A549 (cell line): ENCODE measurements around the gene CDH1. TPM values are rescaled to one million over a fixed set of nuclear protein-coding genes. Genes with fewer than 3 reads are reported as not detected.

Experiments used
- ATAC-seq, 2 experiments: fragments of 200-7000 bp in 1 of 2; fragments of >200 bp in 1 of 2; cut with Nextera tagmentation in 1 of 2; cut with Tn5 transposase in 1 of 2; 3 replicates each; pipeline versions ENCODE4 v1.8.0 to v1.9.1; 2018 to 2020; ENCODE audit warnings: mild to moderate bottlenecking in 1 of 2, moderate library complexity in 1 of 2
- CTCF ChIA-PET: fragments of 300-600 bp; sonication (Branson Sonifier 250); formaldehyde crosslinking; extraction: SDS; loops from one replicate; lab custom pipeline; 2021; ENCODE audit warnings: antibody characterized with exemption, inconsistent platforms; lab: Yijun Ruan, JAX
- POLR2A ChIA-PET: fragments of 350-600 bp; formaldehyde crosslinking; extraction: SDS; loops from one replicate; lab custom pipeline; 2021; ENCODE audit warnings: antibody characterized with exemption, inconsistent platforms; lab: Yijun Ruan, JAX
- DNase-seq, 2 experiments: peaks; one replicate each; pipeline versions ENCODE4 v3.0.0 to v3.0.0-alpha.2; 2011 to 2016; ENCODE audit warnings: low read depth in 1 of 2, low spot score in 1 of 2
- FAIRE-seq: peaks from 2 replicates; lab custom pipeline; 2011; peaks lifted over from hg19 to GRCh38; lab: Jason Lieb, UNC
- H3K27ac ChIP-seq, 2 experiments: fragments of >200 bp; sonication (Bioruptor Twin); formaldehyde crosslinking; 3 replicates each; pipeline ENCODE4 v1.5.1; 2016 to 2017
- H3K4me1 ChIP-seq: fragments of >200 bp; sonication (Bioruptor Twin); formaldehyde crosslinking; 3 replicates; pipeline ENCODE4 v1.6.1; 2016
- H3K4me2 ChIP-seq: fragments of >200 bp; sonication (Bioruptor Twin); formaldehyde crosslinking; 3 replicates; pipeline ENCODE4 v1.6.1; 2016
- H3K4me3 ChIP-seq: fragments of >200 bp; sonication (Bioruptor Twin); formaldehyde crosslinking; 3 replicates; pipeline ENCODE4 v1.5.1; 2016
- H3K9me3 ChIP-seq: fragments of >200 bp; sonication (Bioruptor Twin); formaldehyde crosslinking; 3 replicates; pipeline ENCODE4 v1.6.1; 2016
- BHLHE40 ChIP-seq: IDR thresholded peaks from 2 replicates; pipeline ENCODE4 v1.6.1; 2012; ENCODE audit warnings: low read depth, low read length, inconsistent platforms
- CEBPB ChIP-seq, 2 experiments: fragments of >200 bp in 1 of 2; sonication (Bioruptor Twin) in 1 of 2; formaldehyde crosslinking in 1 of 2; IDR thresholded peaks; 2 replicates each; pipeline ENCODE4 v1.6.1; 2012 to 2016
- GATA3 ChIP-seq: IDR thresholded peaks from 2 replicates; pipeline ENCODE4 v1.6.1; 2012; ENCODE audit warnings: borderline replicate concordance
- HOXA7 ChIP-seq: fragments of 250-450 bp; sonication (Bioruptor Pico); IDR thresholded peaks from 2 replicates; pipeline ENCODE4 v1.5.0; 2020; ENCODE audit warnings: mild to moderate bottlenecking, moderate library complexity
- JUNB ChIP-seq: fragments of >200 bp; sonication (Bioruptor Twin); formaldehyde crosslinking; IDR thresholded peaks from 2 replicates; pipeline ENCODE4 v1.6.1; 2016
- KDM5A ChIP-seq: fragments of 200-600 bp; sonication (generic); IDR thresholded peaks from 2 replicates; pipeline ENCODE4 v1.6.1; 2016; ENCODE audit warnings: antibody characterized with exemption, mild to moderate bottlenecking
- MYC ChIP-seq: IDR thresholded peaks from 2 replicates; pipeline ENCODE4 v1.6.1; 2012; ENCODE audit warnings: mild to moderate bottlenecking, inconsistent platforms, low read length, improper control_type of control experiment, borderline replicate concordance
- NPAS2 ChIP-seq: fragments of 250-450 bp; sonication (Bioruptor Pico); IDR thresholded peaks from 2 replicates; pipeline ENCODE4 v1.8.0; 2022; ENCODE audit warnings: mild to moderate bottlenecking, moderate library complexity, borderline replicate concordance
- POLR2A ChIP-seq: IDR thresholded peaks from 2 replicates; pipeline ENCODE4 v1.6.1; 2012; ENCODE audit warnings: mild to moderate bottlenecking, low read length
- POLR2AphosphoS2 ChIP-seq: conservative IDR thresholded peaks from 2 replicates; pipeline ENCODE4 v1.6.1; 2012; ENCODE audit warnings: low read length, improper control_type of control experiment, inconsistent platforms
- RAD21 ChIP-seq, 2 experiments: fragments of >200 bp in 1 of 2; sonication (Bioruptor Twin) in 1 of 2; formaldehyde crosslinking in 1 of 2; IDR thresholded peaks in 1 of 2; conservative IDR thresholded peaks in 1 of 2; 2 replicates in 1 of 2; 3 replicates in 1 of 2; pipeline ENCODE4 v1.6.1; 2012 to 2018; ENCODE audit warnings: inconsistent platforms in 1 of 2
- RNF2 ChIP-seq: fragments of 200-600 bp; sonication (generic); IDR thresholded peaks from 2 replicates; pipeline ENCODE4 v1.6.1; 2016; ENCODE audit warnings: low read depth, mild to moderate bottlenecking, antibody characterized with exemption, moderate library complexity, borderline replicate concordance
- SMC3 ChIP-seq: fragments of >200 bp; sonication (Bioruptor Twin); formaldehyde crosslinking; IDR thresholded peaks from 3 replicates; pipeline ENCODE4 v1.6.1; 2018; ENCODE audit warnings: inconsistent platforms
- SREBF2 ChIP-seq: fragments of 450-650 bp; IDR thresholded peaks from 2 replicates; pipeline ENCODE4 v1.6.1; 2014; ENCODE audit warnings: mild to moderate bottlenecking, moderate library complexity
- ZFP36 ChIP-seq: fragments of 450-650 bp; IDR thresholded peaks from 2 replicates; pipeline ENCODE4 v1.6.1; 2014; ENCODE audit warnings: borderline replicate concordance; ENCODE audit not compliant: partially characterized antibody
- WGBS: methylation state at CpG from one replicate; pipeline ENCODE4 v1.1.6; 2017; ENCODE audit errors: missing lambda C conversion rate; 5-methylcytosine and 5-hydroxymethylcytosine counted together
- polyA minus RNA-seq: library from RNA; depleted of rRNA, polyadenylated mRNA; stranded (reverse); fragments of >200 nt; gene quantifications from 2 replicates; pipeline ENCODE4 v1.2.3, GENCODE V29; 2011; rRNA and poly(A)+ RNA removed
- polyA plus RNA-seq, 4 experiments: library from polyadenylated mRNA; depleted of rRNA in 3 of 4; stranded (reverse); fragments of >200 nt; fragmentation: RNase III in 1 of 4; extraction: RNeasy Plus Mini Kit Qiagen cat#74134 plus additional on column Dnase treatment in 1 of 4; gene quantifications; 2 replicates in 3 of 4; 3 replicates in 1 of 4; pipeline ENCODE4 v1.2.3, GENCODE V29; 2011 to 2017
- TF ChIP-seq, protein P1 (sequence below): fragments of 450-650 bp; IDR thresholded peaks from 2 replicates; pipeline ENCODE4 v1.6.1; 2014; ENCODE audit warnings: antibody characterized with exemption
- TF ChIP-seq, protein P2 (sequence below): fragments of >200 bp; sonication (Bioruptor Twin); formaldehyde crosslinking; IDR thresholded peaks from 3 replicates; pipeline ENCODE4 v1.6.1; 2016
- TF ChIP-seq, protein P3 (sequence below): IDR thresholded peaks from 2 replicates; pipeline ENCODE4 v1.6.1; 2012
- TF ChIP-seq, protein P4 (sequence below): fragments of 250-450 bp; sonication (Bioruptor Pico); IDR thresholded peaks from 2 replicates; pipeline ENCODE4 v1.5.0; 2021; ENCODE audit warnings: mild to moderate bottlenecking, moderate library complexity, borderline replicate concordance
- TF ChIP-seq, protein P5 (sequence below): fragments of 250-450 bp; sonication (Bioruptor Pico); IDR thresholded peaks from 2 replicates; pipeline ENCODE4 v1.5.0; 2020; ENCODE audit warnings: low read depth, mild to moderate bottlenecking, moderate library complexity

CDH1 gene
- polyA plus RNA-seq (2011; rRNA removed) (24.5 and 33.0 TPM in 2 replicates), polyA plus RNA-seq (2017; fragmentation: RNase III; extraction: RNeasy Plus Mini Kit Qiagen cat#74134 plus additional on column Dnase treatment) (5.9 to 7.2 TPM (median 6.0 TPM) in 3 replicates), polyA minus RNA-seq (47.7 and 53.3 TPM in 2 replicates)
- 2.4 and 3.8 TPM in 2 replicates for polyA plus RNA-seq (2012; cell fraction: cytosol; rRNA removed)
- 5.0 and 7.5 TPM in 2 replicates for polyA plus RNA-seq (2012; cell fraction: nucleus; rRNA removed)

DNA sequence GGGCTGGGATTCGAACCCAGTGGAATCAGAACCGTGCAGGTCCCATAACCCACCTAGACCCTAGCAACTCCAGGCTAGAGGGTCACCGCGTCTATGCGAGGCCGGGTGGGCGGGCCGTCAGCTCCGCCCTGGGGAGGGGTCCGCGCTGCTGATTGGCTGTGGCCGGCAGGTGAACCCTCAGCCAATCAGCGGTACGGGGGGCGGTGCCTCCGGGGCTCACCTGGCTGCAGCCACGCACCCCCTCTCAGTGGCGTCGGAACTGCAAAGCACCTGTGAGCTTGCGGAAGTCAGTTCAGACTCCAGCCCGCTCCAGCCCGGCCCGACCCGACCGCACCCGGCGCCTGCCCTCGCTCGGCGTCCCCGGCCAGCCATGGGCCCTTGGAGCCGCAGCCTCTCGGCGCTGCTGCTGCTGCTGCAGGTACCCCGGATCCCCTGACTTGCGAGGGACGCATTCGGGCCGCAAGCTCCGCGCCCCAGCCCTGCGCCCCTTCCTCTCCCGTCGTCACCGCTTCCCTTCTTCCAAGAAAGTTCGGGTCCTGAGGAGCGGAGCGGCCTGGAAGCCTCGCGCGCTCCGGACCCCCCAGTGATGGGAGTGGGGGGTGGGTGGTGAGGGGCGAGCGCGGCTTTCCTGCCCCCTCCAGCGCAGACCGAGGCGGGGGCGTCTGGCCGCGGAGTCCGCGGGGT, at the start of gene CDH1:
TSS of gene CDH1 (plus strand) at position 247 of the 684 bp plus-strand sequence. CDS start at position 371, 124 bp downstream.
- Histone ChIP-seq H3K4me2 (peak within 1 kb of the TSS; percentile 99), H3K9me3 (no peaks in the 10 kb centered on the region), H3K27ac (peak within 1 kb of the TSS; percentile 78 to 94), H3K4me3 (peak within 1 kb of the TSS; percentile 67), H3K4me1 (peaks cover 50% of the 10 kb centered on the region)
- FAIRE-seq (no peak), DNase-seq (no peak), ATAC-seq (peak; percentile 47 to 58; a peak in 5 of 6 replicates)
- TF ChIP-seq, protein P1, sequence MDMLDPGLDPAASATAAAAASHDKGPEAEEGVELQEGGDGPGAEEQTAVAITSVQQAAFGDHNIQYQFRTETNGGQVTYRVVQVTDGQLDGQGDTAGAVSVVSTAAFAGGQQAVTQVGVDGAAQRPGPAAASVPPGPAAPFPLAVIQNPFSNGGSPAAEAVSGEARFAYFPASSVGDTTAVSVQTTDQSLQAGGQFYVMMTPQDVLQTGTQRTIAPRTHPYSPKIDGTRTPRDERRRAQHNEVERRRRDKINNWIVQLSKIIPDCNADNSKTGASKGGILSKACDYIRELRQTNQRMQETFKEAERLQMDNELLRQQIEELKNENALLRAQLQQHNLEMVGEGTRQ = peak; percentile 39; the same call in 1 of the 2 replicates
- TF ChIP-seq, protein P2, sequence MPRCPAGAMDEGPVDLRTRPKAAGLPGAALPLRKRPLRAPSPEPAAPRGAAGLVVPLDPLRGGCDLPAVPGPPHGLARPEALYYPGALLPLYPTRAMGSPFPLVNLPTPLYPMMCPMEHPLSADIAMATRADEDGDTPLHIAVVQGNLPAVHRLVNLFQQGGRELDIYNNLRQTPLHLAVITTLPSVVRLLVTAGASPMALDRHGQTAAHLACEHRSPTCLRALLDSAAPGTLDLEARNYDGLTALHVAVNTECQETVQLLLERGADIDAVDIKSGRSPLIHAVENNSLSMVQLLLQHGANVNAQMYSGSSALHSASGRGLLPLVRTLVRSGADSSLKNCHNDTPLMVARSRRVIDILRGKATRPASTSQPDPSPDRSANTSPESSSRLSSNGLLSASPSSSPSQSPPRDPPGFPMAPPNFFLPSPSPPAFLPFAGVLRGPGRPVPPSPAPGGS = no peak
- TF ChIP-seq JUNB (no peak), HOXA7 (CRISPR knock-in tag) (no peak), POLR2AphosphoS2 (no peak), CEBPB (IDR thresholded peaks at IDR 0.05) (no peak), KDM5A (no peak)
- TF ChIP-seq, protein P3, sequence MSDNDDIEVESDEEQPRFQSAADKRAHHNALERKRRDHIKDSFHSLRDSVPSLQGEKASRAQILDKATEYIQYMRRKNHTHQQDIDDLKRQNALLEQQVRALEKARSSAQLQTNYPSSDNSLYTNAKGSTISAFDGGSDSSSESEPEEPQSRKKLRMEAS = no peak
- TF ChIP-seq, protein P4, sequence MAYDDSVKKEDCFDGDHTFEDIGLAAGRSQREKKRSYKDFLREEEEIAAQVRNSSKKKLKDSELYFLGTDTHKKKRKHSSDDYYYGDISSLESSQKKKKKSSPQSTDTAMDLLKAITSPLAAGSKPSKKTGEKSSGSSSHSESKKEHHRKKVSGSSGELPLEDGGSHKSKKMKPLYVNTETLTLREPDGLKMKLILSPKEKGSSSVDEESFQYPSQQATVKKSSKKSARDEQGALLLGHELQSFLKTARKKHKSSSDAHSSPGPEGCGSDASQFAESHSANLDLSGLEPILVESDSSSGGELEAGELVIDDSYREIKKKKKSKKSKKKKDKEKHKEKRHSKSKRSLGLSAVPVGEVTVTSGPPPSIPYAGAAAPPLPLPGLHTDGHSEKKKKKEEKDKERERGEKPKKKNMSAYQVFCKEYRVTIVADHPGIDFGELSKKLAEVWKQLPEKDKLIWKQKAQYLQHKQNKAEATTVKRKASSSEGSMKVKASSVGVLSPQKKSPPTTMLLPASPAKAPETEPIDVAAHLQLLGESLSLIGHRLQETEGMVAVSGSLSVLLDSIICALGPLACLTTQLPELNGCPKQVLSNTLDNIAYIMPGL (CRISPR knock-in tag) = no peak
- CTCF ChIA-PET = interaction anchor here (0.6 to 1.8 kb wide), 6 partner anchors 12 to 208 kb away, joined by 3 to 8 read pairs (median 4); no protein-coding TSS in a partner anchor
- POLR2A ChIA-PET = no interaction called here
- 10% methylated on average over 18 of the region's 63 CpGs for WGBS

DNA sequence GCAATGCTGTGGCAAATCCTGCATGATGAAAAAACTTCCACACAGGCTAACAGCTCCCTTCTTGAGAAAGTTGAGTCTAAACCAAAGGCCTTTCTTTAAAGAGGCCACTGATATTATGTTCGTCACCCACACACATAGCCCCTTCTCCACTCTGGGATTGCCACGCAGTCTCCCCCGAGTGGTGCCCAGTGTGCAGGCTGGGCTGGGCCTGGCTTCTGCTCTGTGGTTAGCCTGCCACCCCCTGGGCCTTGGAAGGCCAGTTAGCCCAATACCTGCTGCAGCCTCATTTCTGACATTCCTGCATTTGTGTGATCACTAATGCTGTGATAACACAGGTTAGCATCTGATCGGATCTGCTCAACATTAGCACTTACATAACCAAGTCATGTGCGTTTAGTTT, 47.2 kb upstream of the CDH1 start:
- no peak overlapping the region for H3K27ac ChIP-seq
- H3K4me3 ChIP-seq = no peak overlapping the region
- ChIA-PET CTCF (interaction anchor here (0.6 to 0.7 kb wide), 2 partner anchors 41 to 169 kb away, joined by 3 to 4 read pairs; no protein-coding TSS in a partner anchor), POLR2A (no interaction called here)
- FAIRE-seq (no peak), ATAC-seq (no peak), DNase-seq (no peak)
- no peak overlapping the region for H3K4me2 ChIP-seq
- 87% methylated on average over 5 of the region's 5 CpGs for WGBS
- no peak for TF ChIP-seq RNF2
- TF ChIP-seq RAD21 (conservative IDR thresholded peaks at IDR 0.05 in 1 of 2, IDR thresholded peaks at IDR 0.05 in 1 of 2) = peak in 1 of 2 experiments; percentile 17; a peak in 1 of 5 replicates
- no peaks in the 10 kb centered on the region for H3K9me3 ChIP-seq
- no peaks in the 10 kb centered on the region for H3K4me1 ChIP-seq

DNA sequence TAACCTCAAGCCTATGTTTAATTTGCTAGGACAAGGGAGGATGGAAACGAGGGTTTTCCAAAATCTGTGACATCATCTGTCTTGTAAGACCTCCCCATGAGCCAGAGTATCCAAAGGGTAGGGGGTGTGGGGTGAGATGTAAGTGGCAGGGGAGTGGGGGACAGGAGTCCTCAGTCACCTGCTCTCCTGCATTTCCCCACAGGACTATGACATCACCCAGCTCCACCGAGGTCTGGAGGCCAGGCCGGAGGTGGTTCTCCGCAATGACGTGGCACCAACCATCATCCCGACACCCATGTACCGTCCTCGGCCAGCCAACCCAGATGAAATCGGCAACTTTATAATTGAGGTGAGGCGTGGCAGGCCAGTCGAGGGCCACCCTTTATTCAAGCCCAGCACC, 41.5 kb upstream of the CDH1 start:
- DNase-seq = no peak
- ChIA-PET POLR2A (no interaction called here), CTCF (interaction anchor here (1.4 kb wide), 1 partner anchor 105 kb away, joined by 4 read pairs; no protein-coding TSS in a partner anchor)
- Histone ChIP-seq H3K9me3 (no peaks in the 10 kb centered on the region), H3K4me2 (no peak overlapping the region), H3K4me1 (no peaks in the 10 kb centered on the region), H3K4me3 (no peak overlapping the region), H3K27ac (no peak overlapping the region)
- FAIRE-seq = no peak
- WGBS = 68% methylated on average over 11 of the region's 11 CpGs
- ATAC-seq = no peak
- TF ChIP-seq POLR2A (no peak), SMC3 (no peak), NPAS2 (CRISPR knock-in tag) (no peak), GATA3 (no peak), ZFP36 (no peak), SREBF2 (no peak), BHLHE40 (no peak), MYC (no peak), HOXA7 (CRISPR knock-in tag) (no peak)
- TF ChIP-seq, protein P4 (CRISPR knock-in tag) = no peak
- TF ChIP-seq, protein P2 = no peak
- TF ChIP-seq, protein P3 = no peak
- TF ChIP-seq, protein P1 = no peak
- TF ChIP-seq, protein P5, sequence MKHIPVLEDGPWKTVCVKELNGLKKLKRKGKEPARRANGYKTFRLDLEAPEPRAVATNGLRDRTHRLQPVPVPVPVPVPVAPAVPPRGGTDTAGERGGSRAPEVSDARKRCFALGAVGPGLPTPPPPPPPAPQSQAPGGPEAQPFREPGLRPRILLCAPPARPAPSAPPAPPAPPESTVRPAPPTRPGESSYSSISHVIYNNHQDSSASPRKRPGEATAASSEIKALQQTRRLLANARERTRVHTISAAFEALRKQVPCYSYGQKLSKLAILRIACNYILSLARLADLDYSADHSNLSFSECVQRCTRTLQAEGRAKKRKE (CRISPR knock-in tag) = no peak
